HFF-Myc (cell line): Measurements from ENCODE around the gene SLIT3.

Experiments used
- DNase-seq: peaks from one replicate; pipeline ENCODE4 v3.0.0-alpha.2; 2011; ENCODE audit warnings: low read depth; ENCODE audit errors: extremely low read depth
- H3K4me3 ChIP-seq: replicated peaks from 2 replicates; pipeline ENCODE4 v1.5.1; 2011; ENCODE audit warnings: low read depth, mild to moderate bottlenecking, control low read depth, low read length
- CTCF ChIP-seq: IDR thresholded peaks from 2 replicates; pipeline ENCODE4 v1.5.1; 2012; ENCODE audit warnings: mild to moderate bottlenecking, low read depth, low read length, control low read depth; ENCODE audit errors: missing control alignments

Gene SLIT3

GRCh38 chr5:169301386-169301934 lies 521 bp upstream of the SLIT3 start:
- TF ChIP-seq CTCF = no peak
- peak overlapping the region; percentile 50 for H3K4me3 ChIP-seq
- DNase-seq = no peak

DNA sequence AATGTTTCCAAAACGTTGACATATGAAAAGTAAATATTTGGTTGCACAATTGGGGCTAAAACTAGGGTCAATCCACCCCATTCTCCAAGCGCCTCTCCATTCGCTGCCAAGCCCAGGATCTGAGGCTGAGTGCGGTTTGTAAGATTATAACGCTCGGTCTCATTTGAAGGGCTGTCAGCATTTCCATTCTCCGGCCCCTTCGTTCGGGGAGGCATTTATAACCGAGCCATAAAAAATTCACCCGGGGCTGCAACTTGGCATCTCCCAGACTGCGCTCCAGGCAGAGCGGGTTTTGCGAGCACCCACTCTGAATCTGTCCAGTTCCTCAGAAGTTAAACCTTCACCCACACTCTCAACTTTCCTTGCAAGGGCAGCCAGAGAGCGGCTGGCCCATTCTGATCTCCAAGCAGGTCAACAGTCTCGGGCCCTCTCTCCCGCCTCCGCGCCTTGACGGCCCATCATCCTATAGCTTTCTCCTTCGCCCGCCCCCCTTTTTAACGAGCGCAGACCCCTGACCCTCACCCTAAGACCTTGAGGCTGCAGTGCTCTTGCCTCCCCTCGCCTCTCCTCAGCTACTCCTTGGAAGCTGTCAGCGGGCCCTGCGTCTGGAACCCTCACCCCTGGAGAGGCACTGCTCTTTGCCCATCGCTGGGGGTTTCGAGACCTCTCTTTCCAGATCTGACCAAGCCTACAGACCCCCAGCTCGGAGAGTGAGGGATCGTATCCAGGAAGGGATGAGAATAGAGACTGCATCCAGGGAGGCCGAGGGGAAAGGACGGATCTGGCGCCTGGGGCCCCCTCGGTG lies 1.1 kb downstream of the SLIT3 start:
- peak overlapping the region; percentile 50 for H3K4me3 ChIP-seq
- no peak for DNase-seq
- TF ChIP-seq CTCF = no peak

GRCh38 chr5:169299191-169299662 lies 1.7 kb downstream of the SLIT3 start:
- no peak for TF ChIP-seq CTCF
- no peak for DNase-seq
- peak overlapping the region; percentile 50 for H3K4me3 ChIP-seq

- DNase-seq = no peak
- no peak overlapping the region for H3K4me3 ChIP-seq
- TF ChIP-seq CTCF = no peak
These were observed 2.7 kb downstream of the SLIT3 start for GRCh38 chr5:169298193-169298592.

DNA sequence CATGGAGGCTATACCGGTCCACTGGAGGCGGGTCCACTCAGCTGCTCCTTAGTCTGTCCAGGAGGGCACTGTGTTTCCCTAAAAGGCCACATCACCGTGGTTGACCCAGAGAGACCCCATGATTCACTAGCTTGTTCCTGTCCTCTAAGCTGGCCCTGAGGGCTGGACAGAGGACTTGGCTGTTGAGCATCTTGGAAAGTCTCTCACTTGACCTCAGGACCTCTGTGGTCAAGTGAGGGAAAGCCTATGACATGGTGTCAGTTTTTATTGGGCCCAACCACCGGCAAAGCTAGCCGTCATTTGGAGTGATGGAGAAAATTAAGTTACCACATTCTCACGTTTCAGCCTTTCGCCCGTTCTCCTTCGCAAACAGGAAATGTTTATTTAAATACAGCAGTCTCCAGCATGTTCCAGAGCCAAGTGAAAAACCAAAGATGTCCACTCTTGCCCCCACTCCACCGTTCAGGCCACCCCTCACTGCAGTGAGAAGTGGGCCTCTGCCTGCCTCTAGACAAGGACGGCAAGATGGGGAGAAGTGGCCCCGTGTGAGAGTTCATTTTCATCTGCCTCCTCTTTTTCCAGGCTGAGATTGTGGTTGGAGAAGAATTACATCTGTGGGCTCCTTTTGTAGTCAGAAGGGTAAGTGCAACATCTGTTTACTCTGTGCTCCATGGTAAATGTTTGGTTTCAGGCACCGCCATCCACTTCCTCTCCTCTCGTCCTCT lies 4.4 kb downstream of the SLIT3 start:
- no peak overlapping the region for H3K4me3 ChIP-seq
- TF ChIP-seq CTCF = no peak
- peak; percentile 70 for DNase-seq

GRCh38 chr5:169295306-169295705 lies 5.6 kb downstream of the SLIT3 start:
- DNase-seq = no peak
- no peak overlapping the region for H3K4me3 ChIP-seq
- TF ChIP-seq CTCF = no peak
